HepG2 (cell line): ENCODE data around the gene EIF5A2. TPM values are rescaled to one million over a fixed set of nuclear protein-coding genes. Genes with fewer than 3 reads are reported as not detected.
A peak's percentile ranks its signal among the peaks of the same experiment; 100 is the strongest.

Source experiments
- ATAC-seq: fragments of 200-7000 bp; cut with Tn5 transposase; 3 replicates; pipeline ENCODE4 v1.9.1; 2020; ENCODE audit warnings: mild to moderate bottlenecking, moderate library complexity
- BruUV-seq: library from RNA; stranded (reverse); fragments of 400-500 nt; replicated peaks from 2 replicates; lab custom pipeline; 2021; lab: Mats Ljungman, UMichigan
- CTCF ChIA-PET: fragments of 300-600 bp; formaldehyde crosslinking; extraction: SDS; loops from one replicate; lab custom pipeline; 2021; ENCODE audit warnings: low total read pairs, inconsistent platforms, low intra/inter-chr PET ratio; lab: Yijun Ruan, JAX
- POLR2A ChIA-PET: fragments of 350-600 bp; sonication (Branson Sonifier 250); formaldehyde crosslinking; loops from one replicate; lab custom pipeline; 2020; ENCODE audit warnings: antibody characterized with exemption, inconsistent platforms; lab: Yijun Ruan, JAX
- DNase-seq: peaks from one replicate; pipeline ENCODE4 v3.0.0-alpha.2; 2015; ENCODE audit warnings: low spot score
- FAIRE-seq: peaks from 3 replicates; lab custom pipeline; 2011; peaks lifted over from hg19 to GRCh38; lab: Jason Lieb, UNC
- H2AFZ ChIP-seq: one replicate; pipeline ENCODE4 v1.6.1; 2011; ENCODE audit warnings: low read length, inconsistent platforms
- H3K27ac ChIP-seq: fragments of 300-600 bp; 3 replicates; pipeline ENCODE4 v1.8.0; 2011; ENCODE audit warnings: mixed run types, mild to moderate bottlenecking, mixed read lengths, low read length, inconsistent platforms; ENCODE audit not compliant: insufficient read depth; ENCODE audit errors: extremely low read length
- H3K27me3 ChIP-seq, 2 experiments: fragments of 200-600 bp in 1 of 2; 2 replicates in 1 of 2; 3 replicates in 1 of 2; pipeline versions ENCODE4 v1.6.0 to v1.8.0; 2011; ENCODE audit warnings: low read length in 2 of 2, mild to moderate bottlenecking in 2 of 2, moderate library complexity in 2 of 2, inconsistent platforms in 1 of 2; ENCODE audit not compliant: insufficient read depth in 2 of 2, control insufficient read depth in 1 of 2
- H3K36me3 ChIP-seq, 2 experiments: fragments of 200-600 bp in 1 of 2; replicated peaks in 1 of 2; 2 replicates in 1 of 2; 3 replicates in 1 of 2; pipeline versions ENCODE4 v1.5.1 to v1.8.0; 2011; ENCODE audit warnings: low read length in 2 of 2, inconsistent platforms in 1 of 2; ENCODE audit not compliant: insufficient read depth in 2 of 2, control insufficient read depth in 1 of 2
- H3K4me1 ChIP-seq: 2 replicates; pipeline ENCODE4 v1.5.1; 2012; ENCODE audit warnings: low read length, inconsistent platforms; ENCODE audit not compliant: insufficient read depth
- H3K4me2 ChIP-seq: 2 replicates; pipeline ENCODE4 v1.6.0; 2011; ENCODE audit warnings: low read depth, low read length, inconsistent platforms
- H3K4me3 ChIP-seq, 3 experiments: fragments of 200-600 bp in 1 of 3; sonication (generic), shearing (Covaris generic) in 1 of 3; replicated peaks in 1 of 3; 2 replicates each; pipeline ENCODE4 v1.5.1; 2011 to 2016; ENCODE audit warnings: low read length in 3 of 3, inconsistent platforms in 2 of 3, low read depth in 2 of 3, mild to moderate bottlenecking in 2 of 3, control low read depth in 1 of 3, mixed read lengths in 1 of 3; ENCODE audit not compliant: insufficient read depth in 1 of 3
- H3K79me2 ChIP-seq: one replicate; pipeline ENCODE4 v1.6.1; 2011; ENCODE audit warnings: low read length, inconsistent platforms; ENCODE audit not compliant: insufficient read depth
- H3K9ac ChIP-seq: 2 replicates; pipeline ENCODE4 v1.6.0; 2011; ENCODE audit warnings: mild to moderate bottlenecking, low read depth, low read length, inconsistent platforms; ENCODE audit not compliant: insufficient read depth
- H3K9me3 ChIP-seq: 2 replicates; pipeline ENCODE4 v1.5.1; 2012; ENCODE audit warnings: mild to moderate bottlenecking, low read length
- H4K20me1 ChIP-seq: 2 replicates; pipeline ENCODE4 v1.6.0; 2011; ENCODE audit warnings: inconsistent platforms, mild to moderate bottlenecking, low read length, moderate library complexity; ENCODE audit not compliant: insufficient read depth
- ARID3A ChIP-seq: IDR thresholded peaks from 2 replicates; pipeline ENCODE4 v1.6.1; 2012; ENCODE audit warnings: low read depth, low read length, improper control_type of control experiment
- ARID5B ChIP-seq: IDR thresholded peaks from 2 replicates; pipeline ENCODE4 v1.4.0; 2020; ENCODE audit warnings: mild to moderate bottlenecking, missing genetic modification reagents
- ATF4 ChIP-seq, 2 experiments: fragments of 450-650 bp in 1 of 2; sonication (generic) in 1 of 2; formaldehyde crosslinking; IDR thresholded peaks; 2 replicates each; pipeline versions ENCODE4 v1.5.0 to v1.8.0; 2020 to 2022; ENCODE audit warnings: mild to moderate bottlenecking in 1 of 2, missing genetic modification reagents in 1 of 2
- HOXA7 ChIP-seq: sonication (generic); formaldehyde crosslinking; IDR thresholded peaks from 2 replicates; pipeline ENCODE4 v1.8.1; 2022; ENCODE audit warnings: mild to moderate bottlenecking, missing genetic modification reagents, moderate library complexity
- KDM5B ChIP-seq: sonication (generic); formaldehyde crosslinking; IDR thresholded peaks from 2 replicates; pipeline ENCODE4 v1.4.0; 2020; ENCODE audit warnings: missing genetic modification reagents, mild to moderate bottlenecking, borderline replicate concordance
- KLF12 ChIP-seq: sonication (generic); formaldehyde crosslinking; IDR thresholded peaks from 2 replicates; pipeline ENCODE4 v1.4.0; 2020; ENCODE audit warnings: missing genetic modification reagents, borderline replicate concordance
- TBL1XR1 ChIP-seq: fragments of 150-350 bp; IDR thresholded peaks from 2 replicates; pipeline ENCODE4 v1.6.1; 2014; ENCODE audit warnings: borderline replicate concordance, low read length; ENCODE audit not compliant: partially characterized antibody
- ZMAT5 ChIP-seq: sonication (generic); formaldehyde crosslinking; IDR thresholded peaks from 2 replicates; pipeline ENCODE4 v1.5.0; 2020; ENCODE audit warnings: mild to moderate bottlenecking, low read depth, missing genetic modification reagents, borderline replicate concordance
- ZNF383 ChIP-seq: sonication (generic); formaldehyde crosslinking; IDR thresholded peaks from 2 replicates; pipeline ENCODE4 v1.4.0; 2020; ENCODE audit warnings: missing genetic modification reagents, mild to moderate bottlenecking, borderline replicate concordance
- WGBS: methylation state at CpG from one replicate; pipeline ENCODE4 v1.1.6; 2017; ENCODE audit warnings: low lambda C conversion rate; 5-methylcytosine and 5-hydroxymethylcytosine counted together
- in situ Hi-C: cut with HindIII; loops from 2 replicates; pipeline ENCODE4 v1.10.0; 2017; ENCODE audit warnings: low pct_unique_long_range_greater_than_20kb; ENCODE audit not compliant: extremely low pct_ligation_motif_present
- intact Hi-C: fragments of 100-400 bp; cut with micrococcal nuclease; formaldehyde crosslinking; loops from one replicate; pipeline ENCODE4 v1.10.0; 2022; ENCODE audit not compliant: unreplicated experiment
- polyA plus RNA-seq, 8 experiments: library from polyadenylated mRNA; depleted of rRNA in 3 of 8; stranded (reverse) in 7 of 8; unstranded in 1 of 8; fragments of >200 nt; fragmentation: Illumina TruSeq in 4 of 8; extraction: Trizol in 4 of 8; gene quantifications; 2 replicates each; pipeline versions ENCODE4 v1.2.1 to v1.2.3, GENCODE V29; 2011 to 2016; ENCODE audit warnings: low read depth in 4 of 8, missing spikeins in 1 of 8, mixed read lengths in 1 of 8; ENCODE audit not compliant: insufficient read depth in 1 of 8
- total RNA-seq, 5 experiments: library from RNA; depleted of rRNA; stranded (reverse); fragments of >200 nt; fragmentation: Illumina TruSeq; extraction: Trizol; gene quantifications; 2 replicates each; pipeline ENCODE4 v1.2.3, GENCODE V29; 2016; ENCODE audit warnings: low read depth in 1 of 5

EIF5A2 gene
- total and polyA plus RNA-seq, 2 of the 13 experiments (the other 11 are each of a cell fraction or from before 2014, with no cell fraction given): 3.5 to 9.4 TPM

DNA sequence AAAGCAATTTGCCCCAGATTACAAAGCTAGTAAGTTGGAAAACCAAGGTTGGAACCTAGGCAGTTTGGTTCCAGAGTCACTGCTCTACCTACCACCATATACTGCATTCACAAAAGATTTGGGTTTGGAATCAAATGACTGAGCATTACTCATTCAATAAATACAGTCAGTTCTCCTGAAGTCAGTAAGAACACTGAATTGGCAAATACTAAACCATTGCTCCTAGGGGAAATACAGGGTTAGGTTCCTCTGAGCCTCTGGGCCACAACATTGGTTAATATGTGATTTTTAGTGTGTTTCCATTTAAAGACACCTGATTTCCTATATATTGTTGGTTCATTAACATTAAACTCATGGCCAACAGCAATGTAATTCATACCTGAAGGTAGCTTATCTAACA, 2.1 kb upstream of the EIF5A2 start (continued):
- no peak for TF ChIP-seq ZNF383 (CRISPR knock-in tag)
- TF ChIP-seq KDM5B (CRISPR knock-in tag): no peak
- TF ChIP-seq HOXA7: no peak
- TF ChIP-seq TBL1XR1: no peak

DNA sequence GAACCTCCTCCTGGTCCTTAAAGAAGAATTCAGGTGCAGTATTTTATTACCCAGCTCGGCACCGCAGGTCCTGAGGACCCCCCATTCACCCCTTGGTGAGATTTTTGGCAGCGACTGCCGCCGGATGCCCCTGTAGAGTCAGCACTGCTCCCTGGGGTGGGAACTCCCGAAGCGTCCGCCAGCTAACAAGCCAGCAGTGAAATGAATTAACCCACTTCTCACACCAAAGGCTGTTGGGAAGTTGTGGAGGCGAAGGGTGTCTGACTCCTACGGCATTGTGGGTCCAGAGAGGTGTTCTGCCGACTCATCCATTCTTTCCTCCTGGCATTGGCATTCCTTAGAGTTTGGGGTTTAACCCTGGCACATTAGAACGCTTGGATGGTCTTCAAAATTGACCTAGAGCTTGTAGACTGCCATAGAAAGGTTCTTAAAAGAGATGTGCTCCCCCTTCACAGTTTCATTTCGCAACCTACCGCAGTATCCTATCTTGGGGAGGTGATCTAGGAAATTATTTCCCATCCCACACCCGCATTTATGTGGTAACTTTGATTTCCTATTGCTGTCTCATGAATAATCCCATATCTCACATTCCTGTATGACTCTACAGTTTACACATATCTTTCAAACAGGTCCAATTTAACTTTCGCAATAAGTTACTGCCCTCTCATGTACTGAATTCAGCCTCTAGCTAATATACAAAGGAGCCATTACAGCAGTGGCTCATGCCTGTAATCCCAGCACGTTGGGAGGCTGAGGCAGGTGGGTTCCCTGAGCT, 879 bp upstream of the EIF5A2 start:
- ChIA-PET POLR2A (interaction anchor here (3.0 kb wide), 1 partner anchor 40 kb away, joined by 30 read pairs; the partner anchor contains the start of gene RPL22L1), CTCF (no interaction called here)
- 63% methylated on average over 14 of the region's 17 CpGs for WGBS
- Histone ChIP-seq H3K79me2 (no peaks in the 10 kb centered on the region), H3K36me3 (no peaks in the 10 kb centered on the region), H4K20me1 (no peaks in the 10 kb centered on the region), H3K27ac (no peak overlapping the region), H3K9ac (no peak overlapping the region), H3K4me1 (peaks cover 36% of the 10 kb centered on the region), H3K27me3 (0 out of 5 replicates have a peak, but pooled peaks cover 0 to 4% of the 10 kb centered on the region in 2 experiments), H3K4me2 (peak overlapping the region; percentile 53), H2AFZ (no peak overlapping the region), H3K9me3 (peaks cover 8% of the 10 kb centered on the region), H3K4me3 (peak overlapping the region in 1 of 3 experiments; percentile 87; a peak in 1 of 6 replicates)
- in situ Hi-C loops: no loop called here
- TSS peak; percentile 88 for BruUV-seq
- DNase-seq: peak; percentile 69
- intact Hi-C loops: loop anchor here (2.0 kb wide), 1 partner anchor 41 kb away; no protein-coding TSS in a partner anchor
- peak; percentile 25; the same call in 2 of the 3 replicates for ATAC-seq
- no peak for FAIRE-seq
- TF ChIP-seq KLF12 (CRISPR knock-in tag) (0 out of 2 replicates have a peak, but pooled peaks have one; percentile 3), ARID3A (peak; percentile 74; the same call in 1 of the 2 replicates), ATF4 (CRISPR knock-in tag; IDR thresholded peaks at IDR 0.05) (peak in 1 of 2 experiments; percentile 58; a peak in 1 of 4 replicates), ZMAT5 (no peak), ARID5B (0 out of 2 replicates have a peak, but pooled peaks have one; percentile 15)
